GM21515 (cell line): ENCODE data around the gene C2orf74.

ENCODE experiments used
- ATAC-seq: cut with Tn5 transposase; IDR thresholded peaks from one replicate; pipeline ENCODE4 v1.9.1; 2021; ENCODE audit not compliant: unreplicated experiment

Gene C2orf74

GRCh38 chr2:61210332-61210981, 48.5 kb downstream of the C2orf74 start:
- ATAC-seq, result no peak

GRCh38 chr2:61214171-61214570, 52.2 kb downstream of the C2orf74 start:
- ATAC-seq, result no peak
